ENCODE results near the gene DAPK2.

- TF ChIP-seq CTCF (IDR thresholded peaks at IDR 0.05) (no peak), POLR2AphosphoS5 (IDR thresholded peaks at IDR 0.05) (no peak)
These were observed 187.8 kb downstream of the DAPK2 start for GRCh38 chr15:63858448-63858847.
